K562 (cell line): Measurements from ENCODE around the gene GAB1. TPM values are rescaled to one million over a fixed set of nuclear protein-coding genes. Genes with fewer than 3 reads are reported as not detected.

Source experiments
- ATAC-seq: fragments of 200-7000 bp; cut with Tn5 transposase; 3 replicates; pipeline ENCODE4 v1.9.1; 2020; ENCODE audit warnings: moderate library complexity
- BruUV-seq: library from RNA; stranded (reverse); fragments of 400-500 nt; replicated peaks from 2 replicates; lab custom pipeline; 2021; lab: Mats Ljungman, UMichigan
- CTCF ChIA-PET: fragments of 300-600 bp; formaldehyde crosslinking; extraction: SDS; loops from one replicate; lab custom pipeline; 2021; ENCODE audit warnings: low intra/inter-chr PET ratio; lab: Yijun Ruan, JAX
- POLR2A ChIA-PET: fragments of 300-600, 350-650 bp; sonication (Branson Sonifier 250); formaldehyde crosslinking; extraction: SDS; loops from one replicate; lab custom pipeline; 2021; ENCODE audit warnings: antibody characterized with exemption, inconsistent platforms; lab: Yijun Ruan, JAX
- DNase-seq, 4 experiments: peaks; one replicate each; pipeline versions ENCODE4 v3.0.0 to v3.0.0-alpha.2; 2011 to 2018; ENCODE audit warnings: low spot score in 3 of 4, mixed read lengths in 3 of 4; ENCODE audit errors: extremely low read depth in 1 of 4
- FAIRE-seq: peaks from 2 replicates; lab custom pipeline; 2011; peaks lifted over from hg19 to GRCh38; lab: Jason Lieb, UNC
- H2AFZ ChIP-seq: 2 replicates; pipeline ENCODE4 v1.6.0; 2011; ENCODE audit warnings: low read depth, low read length, control low read depth, inconsistent platforms
- H3K27ac ChIP-seq: fragments of 200-600 bp; 3 replicates; pipeline ENCODE4 v1.8.0; 2011; ENCODE audit warnings: low read depth, mild to moderate bottlenecking, control low read depth, inconsistent platforms, low read length, moderate library complexity, mixed read lengths; ENCODE audit errors: extremely low read depth
- H3K27me3 ChIP-seq, 2 experiments: fragments of 300-600 bp in 1 of 2; 2 replicates in 1 of 2; 3 replicates in 1 of 2; pipeline versions ENCODE4 v1.6.0 to v1.8.0; 2011; ENCODE audit warnings: inconsistent platforms in 2 of 2, low read length in 2 of 2, mild to moderate bottlenecking in 1 of 2, mixed read lengths in 1 of 2, moderate library complexity in 1 of 2; ENCODE audit not compliant: control insufficient read depth in 2 of 2, insufficient read depth in 2 of 2
- H3K36me3 ChIP-seq: fragments of 300-600 bp; 3 replicates; pipeline ENCODE4 v1.8.0; 2011; ENCODE audit warnings: mild to moderate bottlenecking, low read length, inconsistent platforms; ENCODE audit not compliant: control insufficient read depth, insufficient read depth
- H3K4me1 ChIP-seq, 2 experiments: fragments of 200-600 bp in 1 of 2; replicated peaks in 1 of 2; 2 replicates in 1 of 2; 3 replicates in 1 of 2; pipeline versions ENCODE4 v1.5.1 to v1.8.0; 2011; ENCODE audit warnings: inconsistent platforms in 2 of 2, low read length in 2 of 2, mild to moderate bottlenecking in 1 of 2, mixed read lengths in 1 of 2, moderate library complexity in 1 of 2; ENCODE audit not compliant: control insufficient read depth in 2 of 2, insufficient read depth in 2 of 2
- H3K4me2 ChIP-seq: 2 replicates; pipeline ENCODE4 v1.6.1; 2011; ENCODE audit warnings: low read length, control low read depth, inconsistent platforms, mixed read lengths; ENCODE audit not compliant: insufficient read depth
- H3K4me3 ChIP-seq: fragments of 200-600 bp; sonication (generic), shearing (Covaris generic); 2 replicates; pipeline ENCODE4 v1.5.1; 2016; ENCODE audit warnings: control low read depth, inconsistent platforms
- H3K79me2 ChIP-seq: fragments of 200-600 bp; 3 replicates; pipeline ENCODE4 v1.8.0; 2011; ENCODE audit warnings: low read length, inconsistent platforms; ENCODE audit not compliant: control insufficient read depth, insufficient read depth
- H3K9ac ChIP-seq, 2 experiments: 2 replicates each; pipeline versions ENCODE4 v1.6.0 to v1.6.1; 2011; ENCODE audit warnings: low read depth in 2 of 2, low read length in 2 of 2, control low read depth in 1 of 2, inconsistent platforms in 1 of 2, mild to moderate bottlenecking in 1 of 2, mixed read lengths in 1 of 2; ENCODE audit not compliant: insufficient read depth in 1 of 2
- H3K9me1 ChIP-seq: one replicate; pipeline ENCODE4 v1.6.0; 2011; ENCODE audit warnings: inconsistent platforms, mild to moderate bottlenecking, low read length, moderate library complexity; ENCODE audit not compliant: control insufficient read depth, insufficient read depth
- H3K9me3 ChIP-seq: replicated peaks from 2 replicates; pipeline ENCODE4 v1.5.1; 2011; ENCODE audit warnings: low read depth, low read length, inconsistent platforms; ENCODE audit not compliant: control insufficient read depth, insufficient read depth
- H4K20me1 ChIP-seq: replicated peaks from 2 replicates; pipeline ENCODE4 v1.6.1; 2011; ENCODE audit warnings: low read length, inconsistent platforms, mixed read lengths; ENCODE audit not compliant: control insufficient read depth, insufficient read depth
- MBD2 ChIP-seq: sonication (generic); IDR thresholded peaks from 2 replicates; pipeline ENCODE4 v1.6.1; 2016; ENCODE audit warnings: low read depth, borderline replicate concordance
- WGBS: fragments of 100-300 bp; shearing (Covaris generic); methylation state at CpG from one replicate; pipeline ENCODE4 v1.1.6; 2016; ENCODE audit warnings: low coverage, mixed read lengths; ENCODE audit not compliant: insufficient coverage; ENCODE audit errors: missing lambda C conversion rate; 5-methylcytosine and 5-hydroxymethylcytosine counted together
- in situ Hi-C: fragments of 300-500 bp; cut with MboI; formaldehyde crosslinking; loops from 4 replicates; pipeline ENCODE4 v1.15.0; 2018; ENCODE audit warnings: inconsistent platforms, mixed read lengths
- intact Hi-C: fragments of 100-400 bp; cut with micrococcal nuclease; formaldehyde crosslinking; loops from 2 replicates; pipeline ENCODE4 v1.14.2; 2022
- polyA plus RNA-seq, 8 experiments: library from polyadenylated mRNA; depleted of rRNA in 4 of 8; stranded (reverse) in 5 of 8; unstranded in 3 of 8; fragments of >200 nt; fragmentation: Nextera tagmentation in 2 of 8; fragmentation: Illumina TruSeq in 1 of 8; extraction: Ambion mirVana in 2 of 8; extraction: Trizol in 1 of 8; gene quantifications; 2 replicates each; pipeline versions ENCODE4 v1.2.1 to v1.2.3, GENCODE V29; 2011 to 2014; ENCODE audit warnings: inconsistent platforms in 1 of 8, missing spikeins in 1 of 8
- total RNA-seq, 7 experiments: library from RNA; depleted of rRNA in 6 of 7; stranded (reverse); fragments of >200 nt in 6 of 7; fragmentation: Illumina TruSeq in 2 of 7; extraction: Trizol in 2 of 7; gene quantifications; 2 replicates each; pipeline versions ENCODE4 v1.2.1 to v1.2.3, GENCODE V29; 2011 to 2021; ENCODE audit warnings: low replicate concordance in 1 of 7
- TF ChIP-seq, protein P1 (sequence below): sonication (generic); formaldehyde crosslinking; IDR thresholded peaks from 2 replicates; pipeline ENCODE4 v1.8.1; 2023; ENCODE audit warnings: mild to moderate bottlenecking, missing genetic modification reagents

Gene GAB1
- total and polyA plus RNA-seq, 9 of the 15 experiments (the other 6 are each of a cell fraction or from before 2014, with no cell fraction given) = 1.3 to 14.6 (median 7.5) TPM

DNA sequence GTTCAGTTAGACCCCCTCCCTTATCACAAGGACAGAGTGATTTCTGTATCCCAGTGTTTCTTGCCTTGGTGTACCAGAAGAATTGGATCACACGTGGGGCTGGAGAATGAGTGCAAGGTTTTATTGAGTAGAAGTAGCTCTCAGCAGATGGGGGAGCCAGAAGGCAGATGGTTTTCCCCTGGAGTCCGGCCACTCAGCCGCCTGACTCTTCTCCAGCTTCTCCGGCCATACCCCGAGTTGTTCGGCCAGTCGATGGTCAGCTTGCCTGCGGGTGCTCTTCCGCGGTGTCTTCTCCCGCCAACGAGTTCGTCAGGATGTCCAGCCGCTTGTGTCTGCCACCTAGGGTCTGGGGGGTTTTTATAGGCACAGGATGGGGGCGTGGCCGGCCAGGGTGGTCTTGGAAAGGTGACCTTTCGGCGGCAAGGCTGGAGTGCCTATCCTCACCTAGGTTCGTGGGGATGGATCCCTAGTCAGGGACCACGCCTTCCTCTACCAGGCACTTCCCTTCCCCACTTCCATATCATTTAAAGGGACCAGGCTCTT, 14.5 kb downstream of the GAB1 start:
- Histone ChIP-seq H2AFZ (no peak overlapping the region), H4K20me1 (no peaks in the 10 kb centered on the region; the same call in 1 of the 2 replicates), H3K27ac (no peak overlapping the region), H3K27me3 (no peaks in the 10 kb centered on the region), H3K9me3 (no peaks in the 10 kb centered on the region), H3K4me3 (no peak overlapping the region), H3K79me2 (peaks cover 56% of the 10 kb centered on the region), H3K4me2 (no peak overlapping the region; the same call in 1 of the 2 replicates), H3K9ac (no peak overlapping the region), H3K4me1 (peaks cover 21 to 28% of the 10 kb centered on the region in 2 experiments), H3K36me3 (no peaks in the 10 kb centered on the region; the same call in 2 of the 3 replicates), H3K9me1 (no peaks in the 10 kb centered on the region)
- ChIA-PET CTCF (no interaction called here), POLR2A (interaction anchor here (0.6 to 1.6 kb wide), 3 partner anchors 12 to 207 kb away, joined by 3 read pairs; no protein-coding TSS in a partner anchor)
- WGBS = 87% methylated on average over 14 of the region's 20 CpGs
- ATAC-seq = no peak
- BruUV-seq = no TSS peak
- FAIRE-seq = no peak
- no peak for TF ChIP-seq MBD2
- TF ChIP-seq, protein P1, sequence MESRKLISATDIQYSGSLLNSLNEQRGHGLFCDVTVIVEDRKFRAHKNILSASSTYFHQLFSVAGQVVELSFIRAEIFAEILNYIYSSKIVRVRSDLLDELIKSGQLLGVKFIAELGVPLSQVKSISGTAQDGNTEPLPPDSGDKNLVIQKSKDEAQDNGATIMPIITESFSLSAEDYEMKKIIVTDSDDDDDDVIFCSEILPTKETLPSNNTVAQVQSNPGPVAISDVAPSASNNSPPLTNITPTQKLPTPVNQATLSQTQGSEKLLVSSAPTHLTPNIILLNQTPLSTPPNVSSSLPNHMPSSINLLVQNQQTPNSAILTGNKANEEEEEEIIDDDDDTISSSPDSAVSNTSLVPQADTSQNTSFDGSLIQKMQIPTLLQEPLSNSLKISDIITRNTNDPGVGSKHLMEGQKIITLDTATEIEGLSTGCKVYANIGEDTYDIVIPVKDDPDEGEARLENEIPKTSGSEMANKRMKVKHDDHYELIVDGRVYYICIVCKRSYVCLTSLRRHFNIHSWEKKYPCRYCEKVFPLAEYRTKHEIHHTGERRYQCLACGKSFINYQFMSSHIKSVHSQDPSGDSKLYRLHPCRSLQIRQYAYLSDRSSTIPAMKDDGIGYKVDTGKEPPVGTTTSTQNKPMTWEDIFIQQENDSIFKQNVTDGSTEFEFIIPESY (CRISPR knock-in tag) = peak; percentile 64; the same call in 1 of the 2 replicates
- DNase-seq = no peak
- intact Hi-C loops = no loop called here
- in situ Hi-C loops = no loop called here
